SH-SY5Y (cell line): ENCODE measurements around the gene FHAD1.

Source experiments
- GATA2 ChIP-seq: IDR thresholded peaks from 2 replicates; pipeline ENCODE4 v1.6.1; 2011; ENCODE audit warnings: mild to moderate bottlenecking, low read depth, low read length
- GATA3 ChIP-seq: IDR thresholded peaks from 2 replicates; pipeline ENCODE4 v1.6.1; 2011; ENCODE audit warnings: low read depth, mild to moderate bottlenecking, low read length, moderate library complexity

GRCh38 chr1:15325375-15326085 lies 78.5 kb downstream of the FHAD1 start:
- TF ChIP-seq GATA3 = no peak
- no peak for TF ChIP-seq GATA2
